SHP77 treated with DMSO at 0.1 percent for 48 hours (cell line): Measurements from ENCODE around the gene MUC7.
"Not testable (repeated sequence)": the region's sequence is repeated elsewhere in the genome, so short reads cannot be mapped to it uniquely, and the experiment has no call there.

ENCODE experiments used
- DNase-seq: peaks from one replicate; lab custom pipeline; 2025; lab: John Stamatoyannopoulos, UW

MUC7 gene

DNA sequence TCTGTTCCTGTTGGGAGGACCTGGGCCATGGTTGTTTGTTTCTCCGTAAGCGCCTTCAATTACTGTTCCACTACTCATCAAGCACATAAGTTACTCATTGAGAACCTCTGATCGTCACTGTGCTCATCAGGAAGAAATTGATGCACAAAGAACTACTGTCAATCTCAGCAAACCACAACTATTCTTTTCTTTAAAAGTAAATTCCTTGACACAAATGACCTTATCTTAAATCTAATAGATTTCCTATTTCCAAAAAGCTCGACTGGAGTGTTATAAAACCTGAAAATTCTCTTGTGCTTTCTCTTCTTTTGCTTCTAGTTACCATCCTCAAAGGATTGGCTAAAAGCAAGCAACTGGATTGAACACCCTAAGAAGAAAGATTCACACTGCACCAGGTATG lies at the start of gene MUC7:
Gene MUC7 (plus strand): TSS at position 301 of the 400 bp plus-strand sequence. CDS start 1,825 bp downstream, outside the sequence.
- no peak for DNase-seq

DNA sequence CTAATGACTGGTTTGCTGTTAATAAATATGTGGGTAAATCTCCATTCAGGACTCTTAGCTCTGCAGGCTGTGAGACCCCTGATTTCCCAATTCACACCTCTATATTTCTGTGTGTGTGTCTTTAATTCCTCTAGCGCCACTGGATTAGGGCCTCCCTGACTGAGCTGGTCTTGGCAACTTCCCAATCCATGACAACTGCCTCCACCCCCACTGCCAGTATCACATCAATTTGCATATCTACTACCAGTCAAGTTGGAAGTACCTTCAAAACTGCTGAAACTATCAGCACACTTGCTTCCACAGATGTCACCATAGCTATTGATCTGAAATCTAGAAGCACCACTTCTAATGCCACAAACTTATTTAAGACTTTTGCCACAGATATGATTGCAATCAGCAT lies 46.7 kb upstream of the MUC7 start:
- DNase-seq: no peak

DNA sequence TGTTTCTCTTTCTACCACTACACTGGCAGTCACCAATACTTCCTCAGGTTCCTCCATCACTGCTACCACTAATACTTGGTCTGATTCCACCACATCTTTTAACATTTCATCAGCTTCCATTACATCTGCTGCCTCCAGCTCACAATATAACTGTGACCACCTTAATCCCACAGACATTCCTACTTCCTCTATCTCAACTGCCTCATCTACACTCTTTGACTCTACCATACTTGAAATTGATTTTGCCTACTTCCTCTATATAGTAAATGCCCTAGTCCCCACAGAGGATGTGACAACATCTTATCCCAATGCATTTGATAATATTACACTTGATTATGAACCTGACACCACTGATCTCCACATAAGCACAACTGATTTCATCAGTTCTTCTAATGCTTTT lies 45.2 kb upstream of the MUC7 start:
- DNase-seq: no peak

DNA sequence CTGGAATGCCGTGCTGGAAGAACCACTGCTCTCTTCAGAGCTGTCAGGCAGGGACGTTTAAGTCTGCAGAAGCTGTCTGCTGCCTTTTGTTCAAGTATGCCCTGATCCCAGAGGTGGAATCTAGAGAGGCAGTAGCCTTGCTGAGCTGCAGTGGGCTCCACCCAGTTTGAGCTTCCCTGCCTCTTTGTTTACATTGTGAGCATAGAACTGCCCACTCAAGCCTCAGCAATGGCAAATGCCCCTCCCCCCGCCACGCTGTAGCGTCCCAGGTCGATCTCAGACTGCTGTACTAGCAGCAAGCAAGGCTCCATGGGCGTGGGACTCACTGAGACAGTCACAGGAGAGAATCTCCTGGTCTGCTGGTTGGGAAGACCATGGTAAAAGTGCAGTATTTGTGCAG lies 34.8 kb upstream of the MUC7 start:
- DNase-seq: no peak

DNA sequence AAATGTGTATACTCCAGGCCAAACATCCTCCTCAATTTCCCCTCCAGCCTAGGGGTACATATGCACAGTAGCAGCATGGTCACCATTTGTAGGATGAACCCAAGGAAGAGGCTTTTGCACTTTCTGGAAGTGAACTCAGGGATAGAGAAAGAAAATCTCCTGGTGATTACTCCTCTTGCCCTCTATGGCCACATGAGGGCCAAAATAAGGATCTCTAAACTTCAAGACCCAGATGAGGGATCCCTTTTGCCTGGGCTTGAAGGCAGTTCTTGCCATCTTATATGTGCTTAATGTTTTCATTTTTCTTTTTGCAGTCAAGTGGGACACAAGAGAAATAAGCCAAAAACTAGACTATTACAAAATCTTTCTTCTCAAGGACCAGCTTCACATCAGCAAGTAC lies 29.5 kb upstream of the MUC7 start:
- no peak for DNase-seq

DNA sequence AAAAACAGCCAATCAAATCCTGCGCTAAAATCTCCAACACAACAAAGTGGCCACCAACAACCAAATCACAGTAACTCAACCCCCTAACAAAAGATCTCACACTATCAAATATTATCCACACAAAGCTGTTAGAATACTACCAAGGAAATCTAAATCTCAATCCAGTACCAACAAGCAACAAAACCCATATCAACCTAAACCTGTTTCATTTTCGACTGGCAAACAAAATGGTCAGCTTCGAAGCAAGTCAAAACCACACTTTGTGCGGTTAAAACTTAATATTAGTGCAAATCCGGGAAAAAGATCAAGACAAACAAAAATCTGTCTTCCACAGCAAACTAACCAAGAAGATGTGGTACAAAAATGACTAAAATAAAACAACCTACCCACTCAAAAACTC lies 28.7 kb upstream of the MUC7 start:
- no peak for DNase-seq

DNA sequence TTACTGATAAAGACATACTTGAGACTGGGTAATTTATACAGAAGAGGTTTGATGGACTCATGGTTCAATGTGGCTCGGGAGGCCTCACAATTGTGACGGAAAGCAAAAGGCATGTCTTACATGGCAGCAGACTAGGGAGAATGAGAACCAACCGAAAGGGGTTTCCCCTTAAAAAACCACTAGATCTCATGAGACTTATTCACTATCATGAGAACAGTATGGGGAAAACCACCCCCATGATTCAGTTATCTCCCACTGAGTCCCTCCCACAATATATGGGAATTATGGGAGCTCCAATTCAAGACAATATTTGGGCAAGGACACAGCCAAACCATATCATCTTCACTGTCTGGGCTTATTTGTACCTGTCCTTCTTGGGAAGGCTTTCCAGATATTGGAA lies 22.8 kb upstream of the MUC7 start:
- no peak for DNase-seq

DNA sequence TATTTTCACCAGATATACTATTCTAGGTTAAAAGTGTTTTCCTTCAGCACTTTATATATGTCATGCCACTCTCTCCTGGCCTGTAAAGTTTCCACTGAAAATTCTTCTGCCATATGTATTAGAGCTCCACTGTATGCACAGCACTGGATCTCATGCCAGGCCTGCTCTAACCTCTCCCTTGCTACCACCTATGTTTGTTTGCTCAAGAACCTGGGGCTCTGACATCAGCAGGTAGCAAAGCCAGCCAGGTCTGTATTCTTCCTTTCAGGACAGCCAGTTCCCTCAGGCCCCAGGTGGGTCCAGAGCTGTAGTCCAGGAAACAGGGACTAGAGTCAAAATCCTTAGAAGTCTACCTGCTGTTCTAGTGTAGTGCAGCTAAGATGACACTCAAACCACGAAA lies 19.1 kb upstream of the MUC7 start:
- DNase-seq: no peak

DNA sequence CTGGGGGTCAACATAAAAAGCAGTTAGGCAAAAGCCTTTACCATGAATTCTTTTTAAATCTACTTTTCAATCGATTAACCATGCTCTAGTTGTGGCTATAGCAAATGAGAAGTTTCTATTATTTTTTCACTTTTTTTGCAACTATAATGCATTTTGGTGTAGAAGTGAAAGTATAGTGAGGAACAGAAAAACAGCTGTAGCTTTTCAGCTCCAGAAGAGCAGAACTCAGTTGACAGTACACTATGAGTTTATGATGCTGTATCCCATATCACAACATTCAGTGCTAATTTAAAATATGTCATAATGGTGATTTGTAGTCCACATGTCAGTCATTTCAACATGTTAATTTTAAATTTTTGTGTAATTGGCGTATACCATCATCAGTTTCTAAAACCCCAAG lies 8.7 kb upstream of the MUC7 start:
- no peak for DNase-seq

DNA sequence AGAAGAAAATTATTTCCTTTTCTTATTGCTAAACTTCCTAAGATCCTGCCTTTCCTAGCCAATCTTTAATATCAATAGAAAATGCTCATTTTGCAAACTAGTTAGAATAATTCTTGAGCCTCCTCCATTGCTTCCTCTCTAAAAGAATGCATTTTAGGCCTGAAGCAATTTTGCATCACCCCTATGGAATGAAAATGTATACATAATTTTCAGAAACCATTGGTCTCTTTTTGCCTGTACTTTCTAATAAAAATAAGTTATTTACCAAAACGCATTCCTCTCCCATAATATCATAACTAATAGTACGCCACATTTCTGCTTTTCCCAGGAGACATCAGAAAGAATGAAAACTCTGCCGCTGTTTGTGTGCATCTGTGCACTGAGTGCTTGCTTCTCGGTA lies 1.7 kb downstream of the MUC7 start:
- DNase-seq: no peak

DNA sequence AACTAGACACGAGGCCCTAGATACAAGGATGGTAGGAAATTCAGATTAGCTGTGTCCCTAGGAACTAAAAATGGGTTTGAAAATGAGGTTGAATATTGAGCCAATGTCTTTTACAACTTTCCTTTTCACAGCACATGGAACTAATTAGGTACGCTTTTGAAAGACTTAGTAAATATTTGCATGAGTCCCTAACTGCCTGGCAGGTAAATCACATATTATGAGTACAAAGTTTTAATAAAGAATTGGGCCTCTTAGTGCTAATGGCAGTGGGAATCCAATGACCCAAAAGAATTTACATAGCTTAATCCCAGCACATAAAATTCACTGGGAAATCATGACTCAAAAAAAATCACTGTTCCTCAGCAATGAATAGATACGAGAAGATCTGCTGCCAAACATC lies 16.8 kb downstream of the MUC7 start:
- no peak for DNase-seq

DNA sequence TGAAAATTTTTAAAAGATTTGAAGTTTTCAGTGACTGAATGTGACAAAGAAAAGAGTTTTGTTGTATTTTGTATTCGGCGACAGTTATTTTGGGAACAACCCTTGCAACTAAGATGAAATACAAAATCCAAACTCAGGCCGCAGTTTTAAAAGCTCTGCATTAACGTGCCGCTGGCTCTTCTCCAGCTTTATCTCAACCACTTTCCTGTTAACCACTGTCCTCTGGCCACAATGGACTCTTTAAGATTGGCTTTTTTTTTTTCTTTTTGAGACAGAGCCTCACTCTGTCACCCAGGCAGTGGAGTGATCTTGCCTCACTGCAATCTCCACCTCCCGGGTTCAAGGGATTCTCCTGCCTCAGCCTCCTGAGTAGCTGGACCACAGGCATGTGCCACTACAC lies 24.2 kb downstream of the MUC7 start:
- DNase-seq: no peak

DNA sequence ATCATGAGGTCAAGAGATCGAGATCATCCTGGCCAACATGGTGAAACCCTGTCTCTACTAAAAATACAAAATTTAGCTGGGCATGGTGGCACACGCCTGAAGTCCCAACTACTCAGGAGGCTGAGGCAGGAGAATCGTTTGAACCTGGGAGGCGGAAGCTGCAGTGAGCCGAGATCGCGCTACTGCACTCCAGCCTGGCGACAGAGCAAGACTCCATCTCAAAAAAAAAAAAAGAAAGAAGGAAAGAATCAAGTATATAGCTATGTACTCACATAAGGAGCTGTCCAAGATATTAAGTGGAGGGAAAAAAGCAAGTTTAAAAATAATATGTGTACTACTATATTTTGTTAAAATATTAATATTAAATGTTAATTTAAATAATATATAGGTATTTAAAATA lies 29.8 kb downstream of the MUC7 start:
- not testable (repeated sequence) for DNase-seq

DNA sequence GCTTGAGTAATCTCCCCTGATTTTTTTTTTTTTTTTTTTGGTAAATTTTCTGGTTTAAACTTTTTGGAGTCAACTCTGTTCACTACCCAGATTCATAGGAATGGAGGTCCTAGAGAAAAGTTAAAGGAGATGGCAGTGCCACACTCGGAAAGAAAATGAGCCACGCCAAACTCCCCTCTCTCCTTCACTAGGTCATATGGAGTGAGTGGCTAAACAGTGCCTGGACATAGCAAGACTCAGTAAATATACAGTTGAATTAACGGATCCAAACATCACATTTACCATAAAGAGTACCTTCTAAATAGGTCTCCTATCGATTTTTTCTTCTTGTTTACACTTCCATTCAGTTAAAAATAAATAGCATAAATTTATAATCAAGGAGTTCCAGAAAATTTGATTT lies 32.7 kb downstream of the MUC7 start:
- no peak for DNase-seq

DNA sequence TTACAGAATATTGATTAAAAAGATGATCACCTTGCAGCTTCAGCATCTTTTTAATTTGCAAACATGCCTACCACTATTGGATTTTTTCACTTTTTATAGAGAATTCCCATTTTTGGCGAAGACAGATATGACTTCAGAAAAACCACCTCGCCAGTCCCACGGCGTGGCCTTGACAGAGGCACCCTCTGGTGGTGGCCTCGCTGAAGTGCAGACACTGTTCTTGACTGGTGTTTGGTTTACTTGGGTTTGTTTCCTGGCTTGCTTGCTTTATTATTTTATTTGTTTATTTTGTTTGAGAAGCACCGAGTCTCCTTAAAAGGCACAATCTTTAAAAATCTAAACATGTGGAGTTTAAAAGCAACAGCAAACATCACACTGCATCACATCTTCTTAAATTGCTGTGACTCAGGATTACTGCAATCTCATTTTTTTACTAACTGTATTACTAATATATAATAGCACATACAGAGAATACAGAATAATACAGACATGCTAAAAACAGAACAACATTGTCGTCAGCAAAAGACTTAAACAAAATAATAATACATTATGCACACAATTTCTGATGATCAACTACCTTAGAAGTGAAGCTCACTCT lies 33.3 kb downstream of the MUC7 start:
- no peak for DNase-seq

DNA sequence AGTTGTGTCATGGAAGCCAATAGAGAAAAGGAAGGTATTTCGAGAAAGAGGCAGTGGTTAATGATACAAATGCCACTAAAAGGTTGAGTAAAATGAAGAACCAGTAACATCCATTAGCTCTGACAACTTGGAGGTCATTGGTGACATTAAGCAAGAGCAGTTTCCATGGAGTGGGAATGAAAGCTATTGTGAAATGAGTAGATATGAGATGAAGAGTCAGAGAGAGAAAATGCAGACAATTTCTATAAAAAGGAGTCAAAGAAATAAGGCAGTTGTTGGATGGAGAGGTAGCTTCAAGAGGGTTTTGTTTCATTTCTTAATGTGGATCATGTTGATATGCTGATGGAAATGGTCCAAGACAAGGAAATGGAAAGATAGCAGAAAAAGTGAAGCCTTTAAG lies 36.8 kb downstream of the MUC7 start:
- no peak for DNase-seq

DNA sequence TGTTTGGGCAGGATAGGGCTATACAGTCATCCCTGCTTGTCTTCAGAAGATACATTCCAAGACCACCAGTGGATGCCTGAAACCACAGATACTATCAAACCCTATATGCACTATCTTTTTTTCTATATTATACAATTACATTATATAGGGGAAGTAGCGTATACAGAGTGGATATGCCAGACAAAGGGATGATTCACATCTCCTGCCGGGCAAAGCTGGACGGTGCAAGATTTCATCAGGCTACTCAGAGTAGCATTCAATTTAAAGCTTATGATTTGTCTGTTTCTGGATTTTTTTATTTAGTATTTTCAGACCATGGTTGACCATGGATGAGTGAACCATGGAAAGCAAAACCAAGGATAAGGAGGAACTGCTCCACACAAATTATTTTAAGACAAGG lies 39.4 kb downstream of the MUC7 start:
- no peak for DNase-seq

DNA sequence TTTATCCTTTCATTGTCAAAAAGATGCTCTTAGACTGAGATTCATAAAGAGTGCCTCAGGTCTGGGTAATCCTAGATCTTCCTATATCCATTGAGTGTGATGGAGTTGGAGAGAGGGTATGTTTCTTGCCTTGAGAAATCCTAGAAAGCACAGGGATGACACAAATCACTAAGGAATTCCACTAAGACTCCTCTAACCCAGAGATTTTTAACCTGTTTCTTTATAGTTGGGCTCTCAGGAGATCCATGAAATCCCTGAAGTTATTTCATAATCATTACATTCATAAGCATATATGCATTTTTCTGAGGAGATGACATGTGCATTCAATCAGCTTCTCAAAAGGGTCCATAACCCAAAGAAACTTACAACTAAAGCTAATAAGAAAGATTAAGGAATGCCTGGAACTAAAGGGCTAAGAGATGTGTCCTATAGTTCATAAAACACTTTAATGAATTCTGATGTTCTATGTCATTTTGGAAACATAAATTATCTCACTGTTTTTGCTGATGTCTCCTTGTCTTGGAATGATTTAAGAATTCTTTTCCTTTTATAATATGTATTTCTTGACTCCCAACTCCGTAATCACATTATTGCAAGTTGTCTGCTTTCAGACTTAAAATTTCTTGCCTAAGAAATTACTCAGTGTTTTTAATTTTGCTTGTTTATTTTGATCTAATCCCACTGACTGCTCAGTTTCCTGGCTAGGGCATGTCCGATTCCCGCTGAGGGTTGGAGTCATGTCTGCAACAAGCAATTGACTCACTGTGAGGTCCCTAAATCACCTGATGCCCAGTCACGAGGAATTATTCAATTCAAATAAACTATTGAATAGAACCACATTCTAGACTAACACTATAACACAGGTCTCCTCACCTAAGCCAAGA lies 43.6 kb downstream of the MUC7 start:
- no peak for DNase-seq

DNA sequence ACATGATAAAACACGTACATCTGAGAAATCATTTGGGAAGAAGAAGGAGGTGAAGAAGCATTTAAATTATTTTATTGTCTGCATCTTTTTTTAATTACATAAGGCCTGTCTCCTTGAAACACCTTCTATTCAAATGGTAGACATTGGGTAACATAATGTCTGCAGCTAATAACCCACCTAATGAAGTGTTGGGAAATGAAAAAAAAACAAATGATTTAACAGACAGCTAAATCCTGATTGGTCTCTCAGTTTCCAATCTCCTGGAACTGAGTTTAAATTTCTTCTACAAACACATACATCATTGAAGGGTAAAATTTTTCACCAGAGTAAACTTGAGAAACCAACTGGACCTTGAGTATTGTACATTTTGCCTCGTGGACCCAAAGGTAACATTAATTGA lies 46.3 kb downstream of the MUC7 start, which contains the start of gene AMTN:
Gene AMTN (plus strand): TSS at position 301 of the 400 bp plus-strand sequence. CDS start 209 bp downstream, outside the sequence.
- DNase-seq: no peak

DNA sequence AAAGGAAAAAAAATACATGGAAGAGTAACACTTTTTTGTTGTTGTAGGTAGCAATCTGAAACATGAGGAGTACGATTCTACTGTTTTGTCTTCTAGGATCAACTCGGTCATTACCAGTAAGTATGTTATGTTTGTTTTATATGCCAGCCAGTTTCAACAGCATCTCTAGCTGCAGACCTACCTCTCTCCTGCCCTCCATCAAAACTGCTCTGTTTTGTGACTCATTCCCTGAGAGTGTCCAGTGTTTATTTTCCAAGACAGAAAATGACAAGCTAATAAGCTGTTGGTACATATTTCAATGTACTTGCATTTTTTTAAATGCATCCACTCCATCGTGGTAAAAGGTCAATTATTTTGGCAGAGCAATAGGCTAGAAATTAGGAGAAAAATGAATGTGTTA lies 46.7 kb downstream of the MUC7 start:
- DNase-seq: no peak

DNA sequence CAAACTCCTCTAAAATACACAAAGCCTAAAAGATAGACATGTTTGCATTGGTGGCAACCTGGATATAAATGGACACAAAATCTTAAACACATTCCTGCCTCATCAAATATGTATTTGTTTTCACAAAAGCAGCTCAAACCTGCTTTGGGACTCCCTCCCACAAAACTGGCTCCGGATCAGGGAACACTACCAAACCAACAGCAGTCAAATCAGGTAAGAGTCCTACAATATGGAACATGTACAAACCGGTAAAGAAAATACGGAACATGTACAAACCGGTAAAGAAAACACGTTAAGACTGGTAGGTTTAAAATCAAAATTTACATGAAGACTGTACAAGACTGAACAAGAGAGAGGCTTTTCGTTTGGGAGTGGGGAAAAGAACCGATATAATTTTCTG lies 50.6 kb downstream of the MUC7 start:
- DNase-seq: no peak

DNA sequence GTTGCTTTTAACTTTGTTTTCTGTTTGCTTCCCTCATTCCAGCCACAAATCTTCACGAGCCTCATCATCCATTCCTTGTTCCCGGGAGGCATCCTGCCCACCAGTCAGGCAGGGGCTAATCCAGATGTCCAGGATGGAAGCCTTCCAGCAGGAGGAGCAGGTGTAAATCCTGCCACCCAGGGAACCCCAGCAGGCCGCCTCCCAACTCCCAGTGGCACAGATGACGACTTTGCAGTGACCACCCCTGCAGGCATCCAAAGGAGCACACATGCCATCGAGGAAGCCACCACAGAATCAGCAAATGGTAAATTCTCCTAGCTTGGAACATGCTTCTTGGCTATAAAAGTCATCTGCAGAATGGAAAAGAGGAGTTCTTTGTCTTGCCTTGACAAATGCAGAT lies 59.0 kb downstream of the MUC7 start:
- DNase-seq: no peak

DNA sequence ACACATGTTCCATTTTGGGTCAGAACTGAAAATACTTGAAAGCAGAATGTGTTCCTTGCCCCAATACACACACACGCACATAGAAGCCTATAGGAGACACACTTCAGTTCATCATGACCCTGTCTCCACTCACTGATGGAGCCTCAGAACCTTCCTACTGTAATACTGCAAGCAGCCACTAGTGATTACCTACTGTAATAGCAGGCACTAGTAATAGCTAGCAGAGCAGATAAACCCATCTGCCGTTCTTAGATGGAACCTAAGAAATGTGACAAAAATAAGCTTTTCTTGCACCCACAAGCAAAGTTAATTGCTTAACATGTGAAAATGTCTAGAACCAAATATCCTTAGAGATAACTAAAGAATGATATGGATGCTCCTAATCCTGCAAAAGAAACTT lies 60.0 kb downstream of the MUC7 start:
- DNase-seq: no peak
